ENCODE measurements around the gene DIRAS3.

The DIRAS3 gene

GRCh38 chr1:68046423-68046822 is 4.0 kb downstream of the DIRAS3 start:
- Histone ChIP-seq H3K36me3 (ENCODE audit: control insufficient read depth in 2 of 2, insufficient read depth in 1 of 2, low read length in 2 of 2) (no peaks in the 10 kb centered on the region), H3K4me3 (ENCODE audit: low read depth, low read length) (no peak overlapping the region), H3K9me3 (ENCODE audit: control insufficient read depth, insufficient read depth, low read depth, low read length) (no peaks in the 10 kb centered on the region), H3K4me1 (ENCODE audit: control insufficient read depth, insufficient read depth, low read length) (no peaks in the 10 kb centered on the region), H3K27ac (ENCODE audit: extremely low read depth, low read depth, low read length) (no peak overlapping the region)
- CTCF ChIA-PET: interaction anchor here (0.9 kb wide), 1 partner anchor 12 kb away, joined by 3 read pairs; no protein-coding TSS in a partner anchor
- no peak for TF ChIP-seq ZBTB21 (tag by site-specific recombination; IDR thresholded peaks at IDR 0.05)
- no peak for TF ChIP-seq ZXDB (tag by site-specific recombination; IDR thresholded peaks at IDR 0.05)
- no peak for TF ChIP-seq ZNF596 (tag by site-specific recombination; IDR thresholded peaks at IDR 0.05)
- TF ChIP-seq ZNF221 (tag by site-specific recombination; IDR thresholded peaks at IDR 0.05; ENCODE audit: borderline replicate concordance): no peak
- POLR2A ChIA-PET: no interaction called here

- TF ChIP-seq ZSCAN23 (tag by site-specific recombination; IDR thresholded peaks at IDR 0.05) (no peak), ZNF155 (tag by site-specific recombination; IDR thresholded peaks at IDR 0.05) (no peak), PRDM1 (tag by site-specific recombination; IDR thresholded peaks at IDR 0.05) (no peak), ZNF341 (tag by site-specific recombination; IDR thresholded peaks at IDR 0.05; ENCODE audit: low read depth) (no peak), ZBTB7A (tag by site-specific recombination; IDR thresholded peaks at IDR 0.05; ENCODE audit: low read depth) (no peak), ZNF114 (tag by site-specific recombination; IDR thresholded peaks at IDR 0.05) (no peak), ZNF623 (tag by site-specific recombination; IDR thresholded peaks at IDR 0.05) (no peak), ZNF571 (tag by site-specific recombination; IDR thresholded peaks at IDR 0.05) (no peak), ZNF10 (tag by site-specific recombination; IDR thresholded peaks at IDR 0.05) (no peak)
- no peaks in the 10 kb centered on the region for H3K4me1 ChIP-seq (ENCODE audit: control insufficient read depth, insufficient read depth, low read length)
- H3K9me3 ChIP-seq (ENCODE audit: control insufficient read depth, insufficient read depth, low read depth, low read length): no peaks in the 10 kb centered on the region
- no peaks in the 10 kb centered on the region for H3K36me3 ChIP-seq (ENCODE audit: control insufficient read depth in 2 of 2, insufficient read depth in 1 of 2, low read length in 2 of 2)
- POLR2A ChIA-PET: no interaction called here
- no peak overlapping the region for H3K4me3 ChIP-seq (ENCODE audit: low read depth, low read length)
- CTCF ChIA-PET: interaction anchor here (0.6 kb wide), 1 partner anchor 380 kb away, joined by 3 read pairs; no protein-coding TSS in a partner anchor
- no peak overlapping the region for H3K27ac ChIP-seq (ENCODE audit: extremely low read depth, low read depth, low read length)
Measured at GRCh38 chr1:68045511-68046180, 4.8 kb downstream of the DIRAS3 start.

- H3K4me1 ChIP-seq (ENCODE audit: control insufficient read depth, insufficient read depth, low read length): no peaks in the 10 kb centered on the region
- no peaks in the 10 kb centered on the region for H3K9me3 ChIP-seq (ENCODE audit: control insufficient read depth, insufficient read depth, low read depth, low read length)
- CTCF ChIA-PET: no interaction called here
- H3K27ac ChIP-seq (ENCODE audit: extremely low read depth, low read depth, low read length): no peak overlapping the region
- TF ChIP-seq ZNF747 (tag by site-specific recombination; IDR thresholded peaks at IDR 0.05): no peak
- TF ChIP-seq SP2 (tag by site-specific recombination; IDR thresholded peaks at IDR 0.05): no peak
- no peak for TF ChIP-seq ZBTB26 (tag by site-specific recombination; optimal IDR thresholded peaks at IDR 0.05)
- no peak for TF ChIP-seq GLIS1 (tag by site-specific recombination; IDR thresholded peaks at IDR 0.05)
- no peak for TF ChIP-seq ELK4 (IDR thresholded peaks at IDR 0.05; ENCODE audit: borderline replicate concordance, low read depth, low read length)
- no peak for TF ChIP-seq ZNF335 (tag by site-specific recombination; conservative IDR thresholded peaks at IDR 0.05)
- no peak for TF ChIP-seq ZNF449 (tag by site-specific recombination; IDR thresholded peaks at IDR 0.05)
- no peak for TF ChIP-seq ZNF645 (tag by site-specific recombination; IDR thresholded peaks at IDR 0.05)
- H3K4me3 ChIP-seq (ENCODE audit: low read depth, low read length): no peak overlapping the region
- no peaks in the 10 kb centered on the region for H3K36me3 ChIP-seq (ENCODE audit: control insufficient read depth in 2 of 2, insufficient read depth in 1 of 2, low read length in 2 of 2)
- POLR2A ChIA-PET: no interaction called here
Measured at GRCh38 chr1:68043443-68044090, 6.9 kb downstream of the DIRAS3 start.

Measured in HEK293 (cell line).